H1 (cell line): ENCODE measurements around the gene CAPS2. TPM values are rescaled to one million over a fixed set of nuclear protein-coding genes. Genes with fewer than 3 reads are reported as not detected.
A peak's percentile ranks its signal among the peaks of the same experiment; 100 is the strongest.

Experiments used
- CTCF ChIA-PET: fragments of 300-600 bp; sonication (Branson Sonifier 250); formaldehyde crosslinking; loops from one replicate; lab custom pipeline; 2021; ENCODE audit not compliant: partially characterized antibody; lab: Charles Lee
- POLR2A ChIA-PET: fragments of 300-600 bp; sonication (Branson Sonifier 250); formaldehyde crosslinking; loops from one replicate; lab custom pipeline; 2021; ENCODE audit warnings: inconsistent platforms; ENCODE audit not compliant: partially characterized antibody; lab: Charles Lee
- DNase-seq, 2 experiments: peaks; one replicate each; pipeline versions ENCODE4 v3.0.0 to v3.0.0-alpha.2; 2010 to 2022; ENCODE audit warnings: low spot score in 2 of 2, low read depth in 1 of 2, mixed read lengths in 1 of 2
- FAIRE-seq: peaks from 2 replicates; lab custom pipeline; 2011; peaks lifted over from hg19 to GRCh38; lab: Jason Lieb, UNC
- H2AFZ ChIP-seq: 2 replicates; pipeline ENCODE4 v1.8.1; 2012; ENCODE audit warnings: low read length, inconsistent platforms
- H2AK5ac ChIP-seq: 2 replicates; pipeline ENCODE4 v1.6.1; 2013; ENCODE audit warnings: low read depth, low read length
- H2BK120ac ChIP-seq: replicated peaks from 2 replicates; pipeline ENCODE3; 2013; ENCODE audit warnings: low read depth, low read length, inconsistent platforms
- H2BK12ac ChIP-seq: 2 replicates; pipeline ENCODE4 v1.6.1; 2013; ENCODE audit warnings: low read depth, low read length
- H2BK15ac ChIP-seq: 2 replicates; pipeline ENCODE4 v1.6.1; 2013; ENCODE audit warnings: low read length
- H2BK20ac ChIP-seq: 2 replicates; pipeline ENCODE4 v1.6.1; 2013; ENCODE audit warnings: low read length
- H2BK5ac ChIP-seq: 2 replicates; pipeline ENCODE4 v1.6.1; 2013; ENCODE audit warnings: low read depth, low read length
- H3K14ac ChIP-seq: 2 replicates; pipeline ENCODE4 v1.6.1; 2013; ENCODE audit warnings: inconsistent platforms; ENCODE audit not compliant: insufficient read length
- H3K18ac ChIP-seq: 2 replicates; pipeline ENCODE4 v1.6.1; 2013; ENCODE audit warnings: low read length; ENCODE audit errors: extremely low read depth
- H3K23ac ChIP-seq: 2 replicates; pipeline ENCODE4 v1.6.1; 2013; ENCODE audit warnings: inconsistent platforms; ENCODE audit not compliant: insufficient read length
- H3K23me2 ChIP-seq: 2 replicates; pipeline ENCODE4 v1.6.1; 2013; ENCODE audit warnings: low read depth, low read length
- H3K27ac ChIP-seq: 2 replicates; pipeline ENCODE4 v1.6.1; 2011; ENCODE audit warnings: low read depth, low read length, inconsistent platforms
- H3K27me3 ChIP-seq, 4 experiments: replicated peaks in 1 of 4; 1 replicate in 1 of 4; 2 replicates in 3 of 4; pipeline versions ENCODE4 v1.6.1 to v1.8.1; 2011 to 2013; ENCODE audit warnings: low read length in 3 of 4, mild to moderate bottlenecking in 3 of 4, inconsistent platforms in 2 of 4, mixed read lengths in 2 of 4, moderate library complexity in 1 of 4; ENCODE audit not compliant: control insufficient read depth in 3 of 4, insufficient read depth in 3 of 4; ENCODE audit errors: extremely low read depth in 1 of 4
- H3K36me3 ChIP-seq, 4 experiments: 2 replicates each; pipeline versions ENCODE4 v1.6.1 to v1.8.1; 2011 to 2013; ENCODE audit warnings: mild to moderate bottlenecking in 4 of 4, low read length in 3 of 4, moderate library complexity in 2 of 4, control low read depth in 1 of 4, inconsistent platforms in 1 of 4; ENCODE audit not compliant: insufficient read depth in 4 of 4, control insufficient read depth in 2 of 4
- H3K4ac ChIP-seq: replicated peaks from 2 replicates; pipeline ENCODE3; 2013; ENCODE audit warnings: low read length, low read depth, mixed read lengths, inconsistent platforms; ENCODE audit not compliant: insufficient read length
- H3K4me1 ChIP-seq, 4 experiments: replicated peaks in 1 of 4; 1 replicate in 1 of 4; 2 replicates in 3 of 4; pipeline versions ENCODE4 v1.6.1 to v1.8.1; 2011 to 2013; ENCODE audit warnings: low read length in 3 of 4, inconsistent platforms in 2 of 4, mixed read lengths in 1 of 4; ENCODE audit not compliant: insufficient read depth in 4 of 4, control insufficient read depth in 3 of 4
- H3K4me2 ChIP-seq, 2 experiments: 2 replicates each; pipeline versions ENCODE4 v1.6.1 to v1.8.1; 2011 to 2013; ENCODE audit warnings: low read depth in 2 of 2, low read length in 2 of 2, control low read depth in 1 of 2, inconsistent platforms in 1 of 2, mild to moderate bottlenecking in 1 of 2; ENCODE audit not compliant: insufficient read depth in 1 of 2
- H3K4me3 ChIP-seq, 4 experiments: fragments of 200-600, 300-600 bp in 1 of 4; sonication (generic), shearing (Covaris generic), sonication (Bioruptor Twin) in 1 of 4; 2 replicates each; pipeline versions ENCODE4 v1.5.1 to v1.8.1; 2011 to 2016; ENCODE audit warnings: low read length in 4 of 4, low read depth in 3 of 4, control low read depth in 2 of 4, inconsistent platforms in 2 of 4, mild to moderate bottlenecking in 2 of 4, mixed read lengths in 1 of 4, moderate library complexity in 1 of 4; ENCODE audit not compliant: insufficient read depth in 2 of 4; ENCODE audit errors: extremely low read depth in 1 of 4
- H3K56ac ChIP-seq: replicated peaks from 2 replicates; pipeline ENCODE3; 2013; ENCODE audit warnings: low read depth, mild to moderate bottlenecking, mixed read lengths, low read length, inconsistent platforms; ENCODE audit not compliant: insufficient read length
- H3K79me1 ChIP-seq: 2 replicates; pipeline ENCODE4 v1.6.1; 2013; ENCODE audit warnings: low read depth, low read length, control low read depth
- H3K79me2 ChIP-seq, 2 experiments: 2 replicates each; pipeline versions ENCODE4 v1.6.1 to v1.8.1; 2012 to 2013; ENCODE audit warnings: low read length in 2 of 2, mild to moderate bottlenecking in 2 of 2, inconsistent platforms in 1 of 2; ENCODE audit not compliant: insufficient read depth in 2 of 2, control insufficient read depth in 1 of 2
- H3K9ac ChIP-seq, 4 experiments: replicated peaks in 1 of 4; 1 replicate in 1 of 4; 2 replicates in 3 of 4; pipeline versions ENCODE4 v1.6.1 to v1.8.1; 2011 to 2013; ENCODE audit warnings: low read depth in 3 of 4, low read length in 3 of 4, control low read depth in 2 of 4, mild to moderate bottlenecking in 2 of 4, moderate library complexity in 2 of 4, inconsistent platforms in 1 of 4; ENCODE audit errors: extremely low read depth in 1 of 4
- H3K9me3 ChIP-seq, 2 experiments: 2 replicates each; pipeline versions ENCODE4 v1.6.1 to v1.8.1; 2012 to 2013; ENCODE audit warnings: mild to moderate bottlenecking in 2 of 2, moderate library complexity in 2 of 2, control low read depth in 1 of 2, inconsistent platforms in 1 of 2, low read depth in 1 of 2, low read length in 1 of 2, mixed read lengths in 1 of 2; ENCODE audit not compliant: insufficient read depth in 2 of 2
- H4K20me1 ChIP-seq, 2 experiments: replicated peaks in 1 of 2; 2 replicates each; pipeline versions ENCODE3 to v1.8.1; 2011 to 2013; ENCODE audit warnings: inconsistent platforms in 2 of 2, low read length in 2 of 2, mild to moderate bottlenecking in 1 of 2; ENCODE audit not compliant: insufficient read depth in 2 of 2, control insufficient read depth in 1 of 2
- H4K5ac ChIP-seq: 2 replicates; pipeline ENCODE4 v1.6.1; 2013; ENCODE audit warnings: low read length, low read depth, mixed read lengths, inconsistent platforms; ENCODE audit not compliant: insufficient read length
- H4K8ac ChIP-seq: 2 replicates; pipeline ENCODE4 v1.8.0; 2013; ENCODE audit warnings: mild to moderate bottlenecking, moderate library complexity, low read length, inconsistent platforms; ENCODE audit not compliant: insufficient read depth; ENCODE audit errors: extremely low read depth
- H4K91ac ChIP-seq: replicated peaks from 2 replicates; pipeline ENCODE3; 2013; ENCODE audit warnings: low read length, mixed read lengths, inconsistent platforms; ENCODE audit not compliant: insufficient read length
- ASH2L ChIP-seq: fragments of 200-600, 300-600 bp; sonication (generic); IDR thresholded peaks from one replicate; pipeline ENCODE4 v1.7.1; 2017; ENCODE audit warnings: low read length
- BACH1 ChIP-seq: IDR thresholded peaks from 2 replicates; pipeline ENCODE4 v1.6.1; 2012; ENCODE audit warnings: low read length, improper control_type of control experiment
- CHD1 ChIP-seq: IDR thresholded peaks from 2 replicates; pipeline ENCODE4 v1.6.1; 2012; ENCODE audit warnings: low read depth, low read length, improper control_type of control experiment
- CHD2 ChIP-seq: IDR thresholded peaks from 2 replicates; pipeline ENCODE4 v1.6.1; 2012; ENCODE audit warnings: low read length, improper control_type of control experiment
- E2F6 ChIP-seq: IDR thresholded peaks from 2 replicates; pipeline ENCODE4 v1.6.1; 2012; ENCODE audit warnings: inconsistent platforms
- EZH2 ChIP-seq: fragments of 200-600 bp; sonication (generic); IDR thresholded peaks from 2 replicates; pipeline ENCODE4 v1.7.1; 2012; ENCODE audit warnings: low read depth, mild to moderate bottlenecking, moderate library complexity, low read length, inconsistent platforms; ENCODE audit not compliant: severe bottlenecking
- GABPA ChIP-seq: IDR thresholded peaks from 2 replicates; pipeline ENCODE4 v1.6.1; 2011; ENCODE audit warnings: mild to moderate bottlenecking, low read length, moderate library complexity, borderline replicate concordance; ENCODE audit not compliant: insufficient read depth
- GTF2F1 ChIP-seq: IDR thresholded peaks from 2 replicates; pipeline ENCODE4 v1.6.1; 2012; ENCODE audit warnings: low read depth, low read length, improper control_type of control experiment, borderline replicate concordance
- JUN ChIP-seq: IDR thresholded peaks from 2 replicates; pipeline ENCODE4 v1.6.1; 2011; ENCODE audit warnings: low read depth, mild to moderate bottlenecking, improper control_type of control experiment, low read length
- KDM5A ChIP-seq: fragments of 200-600 bp; IDR thresholded peaks from 2 replicates; pipeline ENCODE4 v1.7.1; 2012; ENCODE audit warnings: mild to moderate bottlenecking, low read length, inconsistent platforms, mixed read lengths
- POU5F1 ChIP-seq: IDR thresholded peaks from 2 replicates; pipeline ENCODE4 v1.6.1; 2011; ENCODE audit warnings: low read depth, mild to moderate bottlenecking, low read length, moderate library complexity
- RBBP5 ChIP-seq: IDR thresholded peaks from 2 replicates; pipeline ENCODE4 v1.7.1; 2012; ENCODE audit warnings: low read depth, mild to moderate bottlenecking, inconsistent platforms, low read length, moderate library complexity, borderline replicate concordance
- SAP30 ChIP-seq: fragments of 300-600 bp; sonication (generic); IDR thresholded peaks from 2 replicates; pipeline ENCODE4 v1.7.1; 2012; ENCODE audit warnings: low read length, moderate library complexity, mild to moderate bottlenecking, inconsistent platforms; ENCODE audit not compliant: insufficient read depth, insufficient replicate concordance
- TAF1 ChIP-seq: IDR thresholded peaks from 2 replicates; pipeline ENCODE4 v1.6.1; 2011; ENCODE audit warnings: mild to moderate bottlenecking, low read depth, low read length
- ZNF274 ChIP-seq: IDR thresholded peaks from 2 replicates; pipeline ENCODE4 v1.7.0; 2012; ENCODE audit warnings: low read length, borderline replicate concordance; ENCODE audit errors: extremely low read depth
- WGBS, 2 experiments: shearing (Covaris generic) in 1 of 2; methylation state at CpG; one replicate each; pipeline versions ENCODE4 v1.1.6 to v1.1.7; 2013 to 2015; ENCODE audit warnings: low lambda C conversion rate in 2 of 2, mixed read lengths in 2 of 2, inconsistent platforms in 1 of 2, low coverage in 1 of 2, missing lambda C conversion rate in 1 of 2; ENCODE audit not compliant: insufficient replicate concordance in 2 of 2, insufficient coverage in 1 of 2, insufficient read length in 1 of 2; ENCODE audit errors: extremely low coverage in 1 of 2, missing lambda C conversion rate in 1 of 2; 5-methylcytosine and 5-hydroxymethylcytosine counted together
- polyA plus RNA-seq, 7 experiments: library from polyadenylated mRNA; depleted of rRNA in 3 of 7; stranded (reverse) in 5 of 7; unstranded in 2 of 7; fragments of >200 nt in 5 of 7; fragments of 200-250 nt in 2 of 7; gene quantifications; 1 replicate in 5 of 7; 2 replicates in 1 of 7; 4 replicates in 1 of 7; pipeline versions ENCODE4 v1.2.1 to v1.2.3, GENCODE V29; 2011 to 2013; ENCODE audit warnings: missing spikeins in 2 of 7, mixed read lengths in 2 of 7
- total RNA-seq: library from RNA; stranded (reverse); fragmentation: NEBNext Ultra II Directional; extraction: Animal tissue kit (Norgen Biotek cat#: 25700); gene quantifications from 2 replicates; pipeline ENCODE4 v1.2.1, GENCODE V29; 2021

CAPS2 gene
- total and polyA plus RNA-seq, 2 of the 8 experiments (the other 6 are each of a cell fraction or from before 2014, with no cell fraction given), result 2.3 to 3.8 TPM

GRCh38 chr12:75317784-75318183, 12.3 kb downstream of the CAPS2 start:
- Histone ChIP-seq H3K27me3 (no peaks in the 10 kb centered on the region), H2BK12ac (no peak overlapping the region), H3K79me1 (no peaks in the 10 kb centered on the region), H3K23me2 (no peaks in the 10 kb centered on the region), H2BK15ac (no peak overlapping the region), H3K56ac (no peak overlapping the region), H2BK120ac (no peak overlapping the region), H3K23ac (no peak overlapping the region), H4K20me1 (no peaks in the 10 kb centered on the region), H4K5ac (no peak overlapping the region), H2AK5ac (no peak overlapping the region), H2BK20ac (no peak overlapping the region), H3K14ac (no peak overlapping the region), H2BK5ac (no peak overlapping the region), H3K27ac (no peak overlapping the region), H4K8ac (no peak overlapping the region), H3K4ac (no peak overlapping the region), H3K4me3 (no peak overlapping the region), H3K36me3 (no peaks in the 10 kb centered on the region), H3K9ac (no peak overlapping the region), H3K4me1 (no peaks in the 10 kb centered on the region), H3K18ac (no peak overlapping the region), H3K9me3 (no peaks in the 10 kb centered on the region), H4K91ac (no peak overlapping the region), H3K79me2 (no peaks in the 10 kb centered on the region), H3K4me2 (no peak overlapping the region), H2AFZ (0 out of 2 replicates have a peak overlapping the region, but pooled peaks have one; percentile 46)
- DNase-seq, result no peak
- POLR2A ChIA-PET, result no interaction called here
- CTCF ChIA-PET, result interaction anchor here (1.3 kb wide), 1 partner anchor 11 kb away, joined by 3 read pairs; no protein-coding TSS in a partner anchor
- 87% methylated on average over 3 of the region's 3 CpGs; no CpG with 5 or more reads in 1 of the 2 experiments for WGBS, 2 experiments
- no peak for FAIRE-seq
- no peak for TF ChIP-seq BACH1
- TF ChIP-seq E2F6, result no peak
- no peak for TF ChIP-seq ZNF274
- TF ChIP-seq EZH2, result no peak
- TF ChIP-seq CHD1, result no peak
- TF ChIP-seq ASH2L, result no peak
- no peak for TF ChIP-seq JUN
- TF ChIP-seq TAF1, result no peak
- TF ChIP-seq CHD2, result no peak
- TF ChIP-seq RBBP5, result no peak
- TF ChIP-seq GTF2F1, result no peak
- no peak for TF ChIP-seq KDM5A
- TF ChIP-seq SAP30, result no peak
- TF ChIP-seq POU5F1, result no peak
- no peak for TF ChIP-seq GABPA
